ENCODE results near the gene SYNDIG1. TPM values are rescaled to one million over a fixed set of nuclear protein-coding genes. Genes with fewer than 3 reads are reported as not detected.

SYNDIG1 gene
- total and polyA plus RNA-seq, 2 donors (not counting 1 experiment from before 2014, with no cell fraction given), result not detected

- Mint-ChIP-seq H3K27ac (no peak overlapping the region), H3K9me3 (ENCODE audit: insufficient read depth) (no peaks in the 10 kb centered on the region), H3K27me3 (no peaks in the 10 kb centered on the region), H3K4me3 (no peak overlapping the region), H3K4me1 (no peaks in the 10 kb centered on the region)
- Histone ChIP-seq H3K36me3 (replicated peaks in 1 of 2; ENCODE audit: control extremely low read depth in 1 of 2, control insufficient read depth in 1 of 2, extremely low read depth in 1 of 2, insufficient read depth in 2 of 2, low read length in 1 of 2) (no peaks in the 10 kb centered on the region), H3K27ac (ENCODE audit: low read length in 2 of 2) (no peak overlapping the region), H3K4me3 (ENCODE audit: control extremely low read depth in 1 of 5, extremely low read depth in 1 of 5, insufficient read depth in 1 of 5, low read depth in 2 of 5, low read length in 4 of 5) (no peak overlapping the region), H4K20me1 (ENCODE audit: control insufficient read depth, insufficient read depth, low read length, poor library complexity, severe bottlenecking) (no peaks in the 10 kb centered on the region), H3K79me2 (ENCODE audit: control insufficient read depth, insufficient read depth, low read length) (no peaks in the 10 kb centered on the region), H3K9me3 (ENCODE audit: control extremely low read depth in 1 of 3, control insufficient read depth in 2 of 3, insufficient read depth in 1 of 3, low read length in 2 of 3) (no peaks in the 10 kb centered on the region), H2AFZ (ENCODE audit: insufficient read depth, low read depth, low read length, poor library complexity, severe bottlenecking) (no peak overlapping the region), H3K4me2 (replicated peaks; ENCODE audit: low read depth, low read length, poor library complexity, severe bottlenecking) (no peak overlapping the region), H3K4me1 (ENCODE audit: control insufficient read depth in 2 of 2, insufficient read depth in 2 of 2, low read length in 2 of 2) (no peaks in the 10 kb centered on the region), H3K9ac (ENCODE audit: low read length) (no peak overlapping the region), H3K27me3 (replicated peaks in 1 of 4; ENCODE audit: control extremely low read depth in 1 of 4, control insufficient read depth in 3 of 4, insufficient read depth in 4 of 4, low read length in 3 of 4) (no peaks in the 10 kb centered on the region)
- WGBS (ENCODE audit: insufficient coverage), result 69% methylated on average over 5 of the region's 11 CpGs
- no peak for DNase-seq
- TF ChIP-seq EZH2 (IDR thresholded peaks at IDR 0.05; ENCODE audit: borderline replicate concordance, insufficient read depth, low read depth, low read length, poor library complexity, severe bottlenecking), result no peak
- TF ChIP-seq CTCF (IDR thresholded peaks at IDR 0.05), result no peak
- CTCF ChIA-PET, result no interaction called here
- POLR2A ChIA-PET, result no interaction called here
- intact Hi-C loops (cut with micrococcal nuclease), result no loop called here
- ATAC-seq (ENCODE audit: low read depth), result no peak
Measured at GRCh38 chr20:24445510-24446170, 23.8 kb upstream of the SYNDIG1 start.

GRCh38 chr20:24446811-24447210 lies 22.6 kb upstream of the SYNDIG1 start:
- POLR2A ChIA-PET, result no interaction called here
- Histone ChIP-seq H3K79me2 (ENCODE audit: control insufficient read depth, insufficient read depth, low read length) (no peaks in the 10 kb centered on the region), H2AFZ (ENCODE audit: insufficient read depth, low read depth, low read length, poor library complexity, severe bottlenecking) (no peak overlapping the region), H3K9me3 (ENCODE audit: control extremely low read depth in 1 of 3, control insufficient read depth in 2 of 3, insufficient read depth in 1 of 3, low read length in 2 of 3) (no peaks in the 10 kb centered on the region), H3K27me3 (replicated peaks in 1 of 4; ENCODE audit: control extremely low read depth in 1 of 4, control insufficient read depth in 3 of 4, insufficient read depth in 4 of 4, low read length in 3 of 4) (no peaks in the 10 kb centered on the region), H4K20me1 (ENCODE audit: control insufficient read depth, insufficient read depth, low read length, poor library complexity, severe bottlenecking) (no peaks in the 10 kb centered on the region), H3K4me1 (ENCODE audit: control insufficient read depth in 2 of 2, insufficient read depth in 2 of 2, low read length in 2 of 2) (no peaks in the 10 kb centered on the region), H3K4me2 (replicated peaks; ENCODE audit: low read depth, low read length, poor library complexity, severe bottlenecking) (no peak overlapping the region), H3K36me3 (replicated peaks in 1 of 2; ENCODE audit: control extremely low read depth in 1 of 2, control insufficient read depth in 1 of 2, extremely low read depth in 1 of 2, insufficient read depth in 2 of 2, low read length in 1 of 2) (no peaks in the 10 kb centered on the region), H3K27ac (ENCODE audit: low read length in 2 of 2) (no peak overlapping the region), H3K9ac (ENCODE audit: low read length) (no peak overlapping the region), H3K4me3 (ENCODE audit: control extremely low read depth in 1 of 5, extremely low read depth in 1 of 5, insufficient read depth in 1 of 5, low read depth in 2 of 5, low read length in 4 of 5) (no peak overlapping the region)
- no peaks in the 10 kb centered on the region for H3K9me3 Mint-ChIP-seq (ENCODE audit: insufficient read depth)
- CTCF ChIA-PET, result no interaction called here
- H3K27me3 Mint-ChIP-seq, result no peaks in the 10 kb centered on the region
- TF ChIP-seq CTCF (IDR thresholded peaks at IDR 0.05) (no peak), EZH2 (IDR thresholded peaks at IDR 0.05; ENCODE audit: borderline replicate concordance, insufficient read depth, low read depth, low read length, poor library complexity, severe bottlenecking) (no peak)
- DNase-seq (no peak), ATAC-seq (ENCODE audit: low read depth) (no peak)
- intact Hi-C loops (cut with micrococcal nuclease), result no loop called here
- H3K4me1 Mint-ChIP-seq, result no peaks in the 10 kb centered on the region
- no peak overlapping the region for H3K4me3 Mint-ChIP-seq
- WGBS (ENCODE audit: insufficient coverage), result 78% methylated on average over 1 of the region's 2 CpGs
- no peak overlapping the region for H3K27ac Mint-ChIP-seq
